Lower lobe of right lung (tissue), 2 donors: ENCODE data around the gene LYZL1. TPM values are rescaled to one million over a fixed set of nuclear protein-coding genes. Genes with fewer than 3 reads are reported as not detected.
"Not testable (repeated sequence)": the region's sequence is repeated elsewhere in the genome, so short reads cannot be mapped to it uniquely, and the experiment has no call there.

Experiments used
- ATAC-seq, 2 donors: fragments of 200-7000 bp; cut with Tn5 transposase; one replicate each; pipeline ENCODE4 v1.9.1; 2020 to 2022; ENCODE audit warnings: mild to moderate bottlenecking in 2 of 2, moderate library complexity in 2 of 2
- DNase-seq: peaks from one replicate; pipeline ENCODE4 v3.0.0-alpha.2; 2020
- H3K27ac ChIP-seq: fragments of 200-600 bp; one replicate; pipeline ENCODE4 v1.8.0; 2022
- H3K27me3 ChIP-seq: fragments of 200-600 bp; one replicate; pipeline ENCODE4 v1.8.0; 2022; ENCODE audit warnings: low read depth
- H3K36me3 ChIP-seq: fragments of 200-600 bp; one replicate; pipeline ENCODE4 v1.8.0; 2022; ENCODE audit warnings: mild to moderate bottlenecking
- H3K4me1 ChIP-seq: fragments of 200-600 bp; one replicate; pipeline ENCODE4 v1.8.0; 2022
- H3K4me3 ChIP-seq: fragments of 200-600 bp; one replicate; pipeline ENCODE4 v1.8.0; 2022; ENCODE audit warnings: mild to moderate bottlenecking
- H3K9me3 ChIP-seq: fragments of 200-600 bp; one replicate; pipeline ENCODE4 v1.8.0; 2022
- CTCF ChIP-seq: fragments of 200-600 bp; IDR thresholded peaks from one replicate; pipeline ENCODE4 v1.8.0; 2022; ENCODE audit warnings: antibody characterized with exemption, mild to moderate bottlenecking
- intact Hi-C: fragments of 100-400 bp; cut with DNase I; formaldehyde crosslinking; loops from one replicate; pipeline ENCODE4 v1.11.0; 2022
- total RNA-seq: library from RNA; stranded (reverse); fragmentation: NEBNext Ultra II Directional; extraction: Animal tissue kit (Norgen Biotek cat#: 25700); gene quantifications from one replicate; pipeline ENCODE4 v1.2.1, GENCODE V29; 2021
- donor health status: DM: no; HTN: yes; CAD: no; lungs with severe emphysema.

LYZL1 gene
- total RNA-seq, 1 donor from 2014 or later, result not detected

GRCh38 chr10:29285624-29286051, 3.2 kb upstream of the LYZL1 start:
- no peak overlapping the region for H3K4me3 ChIP-seq
- no peak for ATAC-seq
- no peaks in the 10 kb centered on the region for H3K36me3 ChIP-seq
- no peak for TF ChIP-seq CTCF
- no peaks in the 10 kb centered on the region for H3K9me3 ChIP-seq
- intact Hi-C loops, result no loop called here
- no peaks in the 10 kb centered on the region for H3K4me1 ChIP-seq
- H3K27me3 ChIP-seq, result peaks cover 5% of the 10 kb centered on the region
- no peak overlapping the region for H3K27ac ChIP-seq
- DNase-seq, result no peak

- no peaks in the 10 kb centered on the region for H3K4me1 ChIP-seq
- H3K27me3 ChIP-seq, result peaks cover 5% of the 10 kb centered on the region
- DNase-seq (no peak), ATAC-seq (no peak)
- H3K36me3 ChIP-seq, result no peaks in the 10 kb centered on the region
- no peak overlapping the region for H3K27ac ChIP-seq
- intact Hi-C loops, result no loop called here
- H3K9me3 ChIP-seq, result no peaks in the 10 kb centered on the region
- no peak overlapping the region for H3K4me3 ChIP-seq
- TF ChIP-seq CTCF, result no peak
Observed at GRCh38 chr10:29287635-29288034, 1.2 kb upstream of the LYZL1 start.

- H3K27ac ChIP-seq, H3K4me3 ChIP-seq, H3K27me3 ChIP-seq, H3K36me3 ChIP-seq, DNase-seq, intact Hi-C loops, ATAC-seq, H3K9me3 ChIP-seq, H3K4me1 ChIP-seq: not testable (repeated sequence)
Observed at GRCh38 chr10:29291561-29291960, 2.7 kb downstream of the LYZL1 start.

GRCh38 chr10:29292406-29292805, 3.5 kb downstream of the LYZL1 start:
- intact Hi-C loops, ATAC-seq, H3K4me3 ChIP-seq, H3K27ac ChIP-seq, H3K9me3 ChIP-seq, H3K27me3 ChIP-seq, H3K4me1 ChIP-seq, DNase-seq, H3K36me3 ChIP-seq: not testable (repeated sequence)

GRCh38 chr10:29295813-29296212, 6.9 kb downstream of the LYZL1 start:
- DNase-seq (no peak), ATAC-seq (no peak)
- TF ChIP-seq CTCF, result no peak
- no peak overlapping the region for H3K4me3 ChIP-seq
- H3K4me1 ChIP-seq, result no peaks in the 10 kb centered on the region
- H3K27ac ChIP-seq, result no peak overlapping the region
- no peaks in the 10 kb centered on the region for H3K27me3 ChIP-seq
- H3K36me3 ChIP-seq, result no peaks in the 10 kb centered on the region
- peaks cover 13% of the 10 kb centered on the region for H3K9me3 ChIP-seq
- intact Hi-C loops, result no loop called here

GRCh38 chr10:29297678-29298077, 8.8 kb downstream of the LYZL1 start:
- Histone ChIP-seq H3K4me1 (no peaks in the 10 kb centered on the region), H3K27ac (no peak overlapping the region), H3K36me3 (no peaks in the 10 kb centered on the region), H3K27me3 (no peaks in the 10 kb centered on the region), H3K9me3 (peaks cover 20% of the 10 kb centered on the region), H3K4me3 (no peak overlapping the region)
- intact Hi-C loops, result no loop called here
- DNase-seq (no peak), ATAC-seq (no peak)
- TF ChIP-seq CTCF, result no peak

GRCh38 chr10:29301359-29301910, 12.6 kb downstream of the LYZL1 start:
- H3K27me3 ChIP-seq, result no peaks in the 10 kb centered on the region
- H3K36me3 ChIP-seq, result no peaks in the 10 kb centered on the region
- peaks cover 5% of the 10 kb centered on the region for H3K4me1 ChIP-seq
- intact Hi-C loops, result loop anchor here (10.0 kb wide), 1 partner anchor 637 kb away; no protein-coding TSS in a partner anchor
- peaks cover 20% of the 10 kb centered on the region for H3K9me3 ChIP-seq
- no peak for TF ChIP-seq CTCF
- ATAC-seq (no peak), DNase-seq (no peak)
- no peak overlapping the region for H3K27ac ChIP-seq
- H3K4me3 ChIP-seq, result no peak overlapping the region
